Right atrium auricular region (tissue), 2 donors: Measurements from ENCODE around the gene PIM1. TPM values are rescaled to one million over a fixed set of nuclear protein-coding genes. Genes with fewer than 3 reads are reported as not detected.

Experiments
- DNase-seq: peaks from one replicate; pipeline ENCODE4 v3.0.0-alpha.2; 2019; ENCODE audit warnings: low spot score
- H3K27ac ChIP-seq, 2 donors: fragments of 200-600 bp; sonication (generic); 1 replicate in 1 of 2; 2 replicates in 1 of 2; pipeline ENCODE4 v1.5.1; 2016 to 2019
- H3K27me3 ChIP-seq, 2 donors: fragments of 200-600 bp; sonication (generic); one replicate each; pipeline versions ENCODE4 v1.5.1 to v1.6.0; 2017 to 2019
- H3K36me3 ChIP-seq: fragments of 200-600 bp; sonication (generic); one replicate; pipeline ENCODE4 v1.5.1; 2016
- H3K4me1 ChIP-seq, 2 donors: fragments of 200-600 bp; sonication (generic); one replicate each; pipeline versions ENCODE4 v1.5.1 to v1.6.0; 2017 to 2019
- H3K4me3 ChIP-seq, 2 donors: fragments of 200-600 bp; sonication (generic); 1 replicate in 1 of 2; 2 replicates in 1 of 2; pipeline ENCODE4 v1.5.1; 2017 to 2019; ENCODE audit warnings: mild to moderate bottlenecking in 1 of 2, moderate library complexity in 1 of 2
- H3K9me3 ChIP-seq, 2 donors: fragments of 200-600 bp; sonication (generic); one replicate each; pipeline ENCODE4 v1.5.1; 2019
- CTCF ChIP-seq, 2 donors: fragments of 200-600 bp; sonication (generic); IDR thresholded peaks; one replicate each; pipeline ENCODE4 v1.5.1; 2019; ENCODE audit warnings: antibody characterized with exemption in 2 of 2
- total RNA-seq, 2 donors: library from RNA; depleted of rRNA; stranded (reverse); fragments of >200 nt; gene quantifications; one replicate each; pipeline ENCODE4 v1.1.0, GENCODE V29; 2016

PIM1 gene
- total RNA-seq, 2 donors from 2014 or later, result 28.0 to 46.2 TPM

GRCh38 chr6:37149745-37150144 lies 20.2 kb upstream of the PIM1 start:
- H3K4me1 ChIP-seq, result no peaks in the 10 kb centered on the region
- H3K4me3 ChIP-seq, result no peak overlapping the region
- H3K27ac ChIP-seq, result no peak overlapping the region
- no peaks in the 10 kb centered on the region for H3K27me3 ChIP-seq
- no peak for TF ChIP-seq CTCF (IDR thresholded peaks at IDR 0.05)
- H3K36me3 ChIP-seq, result no peaks in the 10 kb centered on the region
- no peaks in the 10 kb centered on the region for H3K9me3 ChIP-seq
- no peak for DNase-seq

GRCh38 chr6:37150314-37150713 lies 19.6 kb upstream of the PIM1 start:
- TF ChIP-seq CTCF (IDR thresholded peaks at IDR 0.05), result no peak
- Histone ChIP-seq H3K27me3 (no peaks in the 10 kb centered on the region), H3K4me1 (no peaks in the 10 kb centered on the region), H3K9me3 (no peaks in the 10 kb centered on the region), H3K27ac (no peak overlapping the region), H3K4me3 (no peak overlapping the region), H3K36me3 (no peaks in the 10 kb centered on the region)
- DNase-seq, result no peak

GRCh38 chr6:37155394-37156312 lies 14.3 kb upstream of the PIM1 start:
- H3K27ac ChIP-seq, result no peak overlapping the region
- no peaks in the 10 kb centered on the region for H3K9me3 ChIP-seq
- peaks cover 0 to 4% of the 10 kb centered on the region in 2 donors for H3K4me1 ChIP-seq
- DNase-seq, result no peak
- no peak overlapping the region for H3K4me3 ChIP-seq
- TF ChIP-seq CTCF (IDR thresholded peaks at IDR 0.05), result no peak
- no peaks in the 10 kb centered on the region for H3K27me3 ChIP-seq
- H3K36me3 ChIP-seq, result no peaks in the 10 kb centered on the region

GRCh38 chr6:37158508-37158907 lies 11.4 kb upstream of the PIM1 start:
- H3K4me3 ChIP-seq, result no peak overlapping the region
- TF ChIP-seq CTCF (IDR thresholded peaks at IDR 0.05), result no peak
- H3K27me3 ChIP-seq, result no peaks in the 10 kb centered on the region
- H3K4me1 ChIP-seq, result peaks cover 0 to 14% of the 10 kb centered on the region in 2 donors
- H3K27ac ChIP-seq, result no peak overlapping the region
- H3K9me3 ChIP-seq, result no peaks in the 10 kb centered on the region
- no peak for DNase-seq
- no peaks in the 10 kb centered on the region for H3K36me3 ChIP-seq

GRCh38 chr6:37160922-37161778 lies 8.8 kb upstream of the PIM1 start:
- Histone ChIP-seq H3K27me3 (no peaks in the 10 kb centered on the region), H3K9me3 (no peaks in the 10 kb centered on the region), H3K4me1 (peaks cover 0 to 14% of the 10 kb centered on the region in 2 donors), H3K36me3 (no peaks in the 10 kb centered on the region), H3K27ac (peak overlapping the region; percentile 21 to 62), H3K4me3 (no peak overlapping the region)
- no peak for DNase-seq
- no peak for TF ChIP-seq CTCF (IDR thresholded peaks at IDR 0.05)
